Stimulated activated naive CD8-positive, alpha-beta T cell treated with anti-CD3 and anti-CD28 coated beads, Interleukin-15, Interleukin-2, amounts not matched to agents 100 U/mL and 50 U/mL, for 24 hours (primary cell): ENCODE measurements around the gene MTSS2.
A peak's percentile ranks its signal among the peaks of the same experiment; 100 is the strongest.

Experiments used
- ATAC-seq: fragments of 150-1000 bp; cut with Tn5 transposase; one replicate; pipeline ENCODE4 v1.10.0; 2021
- DNase-seq: peaks from one replicate; pipeline ENCODE4 v3.0.0; 2021

Gene MTSS2

DNA sequence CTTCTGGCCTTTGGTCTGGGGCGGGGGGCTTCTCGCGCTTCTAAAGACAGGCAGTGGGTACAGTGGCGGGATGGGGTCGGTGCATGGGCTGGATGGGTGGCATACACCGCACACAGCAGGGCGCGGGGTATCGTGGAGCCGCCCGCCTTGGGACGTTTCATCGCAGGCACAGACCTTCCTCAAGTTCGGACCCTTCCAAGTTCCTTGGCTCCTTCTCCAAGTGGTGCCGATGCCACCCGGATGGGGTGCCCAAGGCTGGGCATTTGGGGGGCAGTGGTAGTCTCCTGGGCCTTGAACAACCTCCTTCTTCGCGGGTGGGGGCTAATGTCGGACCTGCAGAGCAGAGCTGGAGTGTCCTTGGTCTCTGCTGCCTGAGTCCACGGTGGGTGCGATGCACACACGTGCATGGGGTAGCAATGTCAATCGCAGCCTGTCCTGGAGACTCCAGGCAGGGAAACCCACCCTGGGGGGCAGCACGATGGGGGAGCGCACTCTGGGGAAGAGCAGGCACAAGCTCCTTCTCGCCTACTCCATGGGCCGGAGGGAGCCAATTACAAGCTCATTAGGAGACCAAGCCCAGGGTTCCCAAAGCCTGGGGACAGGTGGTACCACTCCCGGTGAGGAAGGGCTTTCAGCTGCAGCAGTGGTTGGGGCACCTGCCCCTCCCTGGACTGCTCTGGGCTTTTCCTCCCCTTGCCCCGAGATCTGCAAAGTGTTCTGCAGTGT, 686 bp upstream of the MTSS2 start:
- peak; percentile 2 for ATAC-seq
- DNase-seq = no peak

DNA sequence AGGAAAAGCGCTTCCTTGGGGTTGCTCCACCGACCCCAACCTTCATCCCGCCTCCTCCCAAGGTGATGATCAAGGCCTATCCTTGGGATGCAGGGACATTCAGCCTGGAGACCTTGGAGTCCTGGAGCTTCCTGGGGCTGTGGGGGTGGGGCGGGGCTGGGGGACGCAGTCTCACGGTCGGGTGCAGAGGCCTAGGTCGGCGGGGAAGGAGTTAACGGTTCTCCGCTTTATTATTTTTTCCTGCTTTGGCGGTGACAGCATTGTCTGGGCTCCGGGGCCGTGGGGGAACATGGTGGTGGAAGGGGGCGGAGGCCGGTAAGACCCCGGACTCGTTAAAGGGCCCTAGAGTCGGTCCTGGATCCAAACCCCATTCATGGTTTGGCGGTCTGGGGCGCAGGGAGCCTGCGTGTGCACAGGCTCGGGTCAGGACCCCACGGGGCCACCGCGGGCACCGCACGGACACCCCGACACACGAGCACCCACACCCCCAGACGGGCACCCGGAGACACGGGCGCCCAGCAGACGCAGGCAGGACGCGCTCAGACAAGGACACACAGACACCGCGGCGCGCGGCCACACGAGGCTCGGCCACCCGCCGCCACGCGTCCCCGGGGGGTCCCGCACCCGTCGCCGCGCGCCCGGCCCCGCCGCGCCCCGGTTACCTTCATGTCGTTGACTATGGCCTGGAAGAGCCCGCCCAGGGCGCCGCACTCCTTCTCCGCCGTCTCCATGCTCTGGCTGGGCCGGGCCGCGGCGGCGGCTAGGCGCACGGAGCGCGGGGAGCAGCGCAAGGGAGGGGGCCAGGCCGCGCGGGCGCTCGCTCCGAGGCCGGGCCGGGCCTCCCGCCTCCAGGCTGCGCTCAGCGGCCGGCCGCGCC, 554 bp downstream of the MTSS2 start:
- peak; percentile 28 for ATAC-seq
- DNase-seq = peak; percentile 27

GRCh38 chr16:70684146-70685060, 1.4 kb downstream of the MTSS2 start:
- DNase-seq (no peak), ATAC-seq (no peak)

- no peak for ATAC-seq
- no peak for DNase-seq
These were observed 2.5 kb downstream of the MTSS2 start for GRCh38 chr16:70683146-70683944.

- ATAC-seq = no peak
These were observed 3.4 kb downstream of the MTSS2 start for GRCh38 chr16:70682239-70683145.

GRCh38 chr16:70681382-70682238, 4.2 kb downstream of the MTSS2 start:
- no peak for ATAC-seq

More at GRCh38 chr16:70682239-70683145, 3.4 kb downstream of the MTSS2 start:
- no peak for DNase-seq

DNA sequence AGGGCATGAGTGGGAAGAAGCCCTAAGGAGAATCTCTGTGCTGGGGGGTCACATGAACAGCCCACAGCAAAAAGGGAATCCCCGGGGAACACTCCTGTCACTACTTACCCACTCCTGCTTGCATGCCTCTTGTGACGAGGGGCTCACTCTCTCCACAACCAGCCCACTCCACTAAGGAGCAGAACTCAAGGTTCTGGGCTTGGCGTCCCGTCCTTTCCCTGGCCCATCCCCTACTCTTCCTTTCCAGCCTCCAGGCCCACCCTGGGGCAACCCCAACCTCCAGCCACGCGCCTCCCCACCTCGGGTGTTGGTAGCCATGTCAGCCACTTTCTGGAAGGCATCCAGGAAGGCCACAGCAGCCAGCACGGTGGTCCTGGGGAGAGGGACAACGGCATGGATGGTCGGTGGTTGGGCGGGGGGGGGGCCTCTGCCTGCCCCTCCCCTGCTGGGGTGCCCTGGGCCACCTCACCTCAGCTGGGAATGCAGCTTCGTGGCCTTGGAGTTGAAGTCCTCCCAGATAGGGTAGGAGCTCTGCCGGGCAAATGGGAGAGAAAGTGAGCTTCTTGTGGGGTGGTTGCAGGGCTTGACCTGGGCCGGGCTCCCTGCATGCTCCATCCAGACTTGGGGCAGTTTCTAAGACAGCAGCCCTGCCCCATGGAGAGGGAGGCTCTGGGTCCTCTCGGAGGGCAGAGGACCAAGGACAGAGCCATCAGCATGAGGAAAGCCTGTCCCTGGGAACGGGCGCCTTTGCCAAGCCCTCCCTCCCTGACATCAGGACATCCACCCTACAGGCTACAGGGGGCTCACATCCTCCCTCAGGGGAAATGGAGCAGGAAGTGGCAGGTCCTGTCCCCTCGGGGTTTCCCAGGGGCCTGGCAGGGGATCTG, 5.1 kb downstream of the MTSS2 start:
- ATAC-seq = no peak
- DNase-seq = no peak

More at GRCh38 chr16:70681382-70682238, 4.2 kb downstream of the MTSS2 start:
- no peak for DNase-seq

DNA sequence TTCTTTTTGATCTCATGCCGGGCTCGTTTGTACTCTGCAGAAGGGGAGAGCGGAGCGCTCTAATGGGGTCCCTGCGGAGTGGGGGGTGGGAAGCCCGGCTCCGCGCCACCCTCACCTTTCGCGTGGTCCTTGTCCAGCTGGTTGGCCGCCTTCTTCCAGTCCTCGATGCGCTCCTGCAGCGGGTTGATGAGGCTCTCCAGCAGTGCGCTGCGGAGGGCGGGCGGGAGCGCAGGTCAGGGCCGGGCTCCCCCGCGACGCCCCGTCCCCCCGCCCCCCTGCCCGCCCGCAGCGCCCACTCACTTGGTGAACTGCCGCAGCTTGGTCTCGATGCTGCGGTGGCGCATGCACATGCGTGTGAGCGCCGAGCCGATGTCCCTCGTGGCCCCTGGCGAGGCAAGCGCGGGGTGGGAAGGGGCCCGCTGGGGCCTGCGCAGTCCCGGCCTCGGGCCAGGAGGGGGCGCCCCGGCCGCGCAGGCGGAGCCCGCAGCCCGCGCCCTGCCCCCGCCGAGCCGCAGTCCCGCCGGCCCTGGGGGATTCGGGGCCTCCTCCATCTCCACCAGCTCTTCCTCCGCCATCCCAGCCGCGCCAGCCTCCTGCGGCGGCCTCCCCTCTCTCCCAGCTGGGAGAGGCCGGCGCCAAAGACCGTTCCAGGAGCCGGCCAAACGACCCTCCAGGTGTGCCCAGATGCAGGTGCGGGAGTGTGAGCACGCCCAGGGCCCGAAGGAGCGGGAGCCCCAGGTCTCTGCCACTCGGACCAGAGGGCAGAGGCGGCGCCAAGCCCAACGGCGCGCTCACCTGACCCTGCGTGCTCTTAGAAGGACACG, 6.0 kb downstream of the MTSS2 start:
- DNase-seq (peak; percentile 30), ATAC-seq (peak; percentile 39)

GRCh38 chr16:70678898-70679670, 6.8 kb downstream of the MTSS2 start:
- ATAC-seq (no peak), DNase-seq (no peak)

GRCh38 chr16:70678121-70678897, 7.5 kb downstream of the MTSS2 start:
- DNase-seq (no peak), ATAC-seq (no peak)

- no peak for DNase-seq
- ATAC-seq = no peak
These were observed 8.2 kb downstream of the MTSS2 start for GRCh38 chr16:70677499-70678120.

GRCh38 chr16:70676675-70677498, 9.0 kb downstream of the MTSS2 start:
- DNase-seq (no peak), ATAC-seq (no peak)

DNA sequence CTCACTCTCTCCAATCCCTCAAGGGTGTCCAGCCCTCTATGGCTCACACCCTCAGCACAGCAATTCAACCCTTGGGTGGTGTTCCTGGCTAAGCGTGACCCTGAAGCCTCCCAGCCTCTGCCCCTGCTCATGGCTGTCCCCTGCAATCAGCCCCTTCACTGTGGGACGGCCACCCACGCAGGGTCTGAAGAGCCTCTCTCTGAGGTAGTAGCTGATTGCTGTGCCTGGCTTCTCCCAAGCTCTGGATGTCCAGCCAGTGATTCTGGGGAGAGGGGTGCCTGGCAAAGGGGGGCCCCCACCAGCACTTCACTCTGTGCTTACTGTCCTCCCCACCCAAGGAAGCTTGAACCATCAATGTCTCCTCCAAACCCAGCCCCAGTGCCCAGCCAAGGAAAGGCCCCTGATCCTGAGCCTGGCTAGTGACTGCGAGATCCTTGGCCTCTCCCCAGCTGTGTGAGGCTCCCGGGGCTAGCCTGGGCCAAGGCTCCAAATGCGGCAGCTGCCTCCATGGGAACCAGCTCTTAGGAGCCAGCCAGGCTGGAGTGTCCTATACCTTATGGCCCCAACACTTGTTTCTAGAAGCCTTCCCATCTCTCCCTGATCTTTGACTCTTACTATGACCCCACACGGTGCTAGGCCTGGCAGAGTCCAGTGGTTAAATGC, 9.9 kb downstream of the MTSS2 start:
- DNase-seq (no peak), ATAC-seq (no peak)
